ENCODE measurements around the gene FAM53B.

DNA sequence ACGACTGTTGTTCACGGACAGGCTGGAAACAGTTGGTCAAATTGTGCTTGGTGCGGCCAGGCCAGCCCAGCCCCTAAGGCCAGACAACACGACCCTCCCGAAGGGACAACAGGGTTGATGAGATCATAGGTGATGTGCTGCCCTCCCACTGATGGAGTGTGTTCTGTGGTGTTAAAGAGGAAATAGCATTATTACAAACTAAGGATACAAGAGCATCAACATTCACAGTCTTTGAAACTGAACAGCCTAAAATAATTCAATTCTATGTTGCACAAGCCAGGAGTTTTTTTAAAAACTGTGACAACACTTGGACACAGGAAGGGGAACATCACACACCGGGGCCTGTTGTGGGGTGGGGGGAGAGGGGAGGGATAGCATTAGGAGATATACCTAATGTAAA, 87.6 kb downstream of the FAM53B start:
- TF ChIP-seq EZH2 (IDR thresholded peaks at IDR 0.05; ENCODE audit: insufficient read depth, poor library complexity, severe bottlenecking) (no peak), EZH2phosphoT487 (IDR thresholded peaks at IDR 0.05; ENCODE audit: insufficient read depth, low read depth) (no peak)
